Urinary bladder (tissue), 4 donors: ENCODE data around the gene FOXRED2. TPM values are rescaled to one million over a fixed set of nuclear protein-coding genes. Genes with fewer than 3 reads are reported as not detected.

Experiments used
- DNase-seq: peaks from one replicate; pipeline ENCODE4 v3.0.0-alpha.2; 2015; ENCODE audit errors: extremely low spot score
- H3K27ac ChIP-seq: one replicate; pipeline ENCODE4 v1.5.1; 2013; ENCODE audit warnings: low read depth, mild to moderate bottlenecking, moderate library complexity
- H3K36me3 ChIP-seq: one replicate; pipeline ENCODE4 v1.6.1; 2013; ENCODE audit warnings: mild to moderate bottlenecking, moderate library complexity; ENCODE audit not compliant: insufficient read depth
- H3K4me1 ChIP-seq: one replicate; pipeline ENCODE4 v1.6.1; 2013; ENCODE audit warnings: mild to moderate bottlenecking, moderate library complexity; ENCODE audit not compliant: insufficient read depth
- H3K4me3 ChIP-seq: one replicate; pipeline ENCODE4 v1.5.1; 2013; ENCODE audit warnings: low read depth, low read length
- WGBS: extraction: QIAGEN DNeasy Blood & Tissue Kit; methylation state at CpG from one replicate; pipeline ENCODE4 v1.1.7; 2013; 5-methylcytosine and 5-hydroxymethylcytosine counted together
- polyA plus RNA-seq: library from polyadenylated mRNA; stranded (reverse); fragments of 200-250 nt; gene quantifications from one replicate; pipeline ENCODE4 v1.2.3, GENCODE V29; 2013
- total RNA-seq: library from RNA; depleted of rRNA; stranded (reverse); fragments of >200 nt; gene quantifications from one replicate; pipeline ENCODE4 v1.2.3, GENCODE V29; 2014
- donor health status: healthy with polysubstance abuse.
- donor health status: healthy.

FOXRED2 gene
- total RNA-seq = 9.9 TPM
- polyA plus RNA-seq = 10.9 TPM

GRCh38 chr22:36506637-36507517 is at the start of gene FOXRED2:
FOXRED2 (minus strand) TSS chr22:36507040; CDS start chr22:36506422, 618 bp downstream.
- H3K4me3 ChIP-seq = peak within 1 kb of the TSS; percentile 62
- 4% methylated on average over 75 of the region's 75 CpGs for WGBS
- no peaks in the 10 kb centered on the region for H3K4me1 ChIP-seq
- DNase-seq = peak; percentile 46
- no peaks in the 10 kb centered on the region for H3K36me3 ChIP-seq
- no peak within 1 kb of the TSS for H3K27ac ChIP-seq

- 55% methylated on average over 5 of the region's 5 CpGs for WGBS
- Histone ChIP-seq H3K4me1 (no peaks in the 10 kb centered on the region), H3K4me3 (no peak overlapping the region), H3K27ac (no peak overlapping the region), H3K36me3 (no peaks in the 10 kb centered on the region)
- DNase-seq = no peak
Measured at GRCh38 chr22:36554098-36554497, 47.3 kb upstream of the FOXRED2 start.

GRCh38 chr22:36552289-36552688 is 45.4 kb upstream of the FOXRED2 start:
- no peaks in the 10 kb centered on the region for H3K36me3 ChIP-seq
- H3K4me1 ChIP-seq = no peaks in the 10 kb centered on the region
- no peak overlapping the region for H3K4me3 ChIP-seq
- 49% methylated on average over 1 of the region's 1 CpG for WGBS
- H3K27ac ChIP-seq = no peak overlapping the region
- DNase-seq = no peak

- no peak overlapping the region for H3K27ac ChIP-seq
- H3K4me3 ChIP-seq = no peak overlapping the region
- H3K4me1 ChIP-seq = no peaks in the 10 kb centered on the region
- 50% methylated on average over 13 of the region's 13 CpGs for WGBS
- H3K36me3 ChIP-seq = no peaks in the 10 kb centered on the region
- DNase-seq = no peak
Measured at GRCh38 chr22:36550701-36551495, 44.1 kb upstream of the FOXRED2 start.

GRCh38 chr22:36549033-36549432 is 42.2 kb upstream of the FOXRED2 start:
- 58% methylated on average over 5 of the region's 5 CpGs for WGBS
- Histone ChIP-seq H3K4me3 (no peak overlapping the region), H3K4me1 (no peaks in the 10 kb centered on the region), H3K36me3 (no peaks in the 10 kb centered on the region), H3K27ac (no peak overlapping the region)
- DNase-seq = no peak

GRCh38 chr22:36548606-36549005 is 41.8 kb upstream of the FOXRED2 start:
- 40% methylated on average over 14 of the region's 14 CpGs for WGBS
- Histone ChIP-seq H3K36me3 (no peaks in the 10 kb centered on the region), H3K27ac (no peak overlapping the region), H3K4me3 (no peak overlapping the region), H3K4me1 (no peaks in the 10 kb centered on the region)
- DNase-seq = no peak

- no peak for DNase-seq
- Histone ChIP-seq H3K36me3 (no peaks in the 10 kb centered on the region), H3K4me3 (no peak overlapping the region), H3K27ac (no peak overlapping the region), H3K4me1 (no peaks in the 10 kb centered on the region)
- 51% methylated on average over 6 of the region's 6 CpGs for WGBS
Measured at GRCh38 chr22:36546932-36547331, 40.1 kb upstream of the FOXRED2 start.

GRCh38 chr22:36546092-36546804 is 39.4 kb upstream of the FOXRED2 start:
- Histone ChIP-seq H3K36me3 (no peaks in the 10 kb centered on the region), H3K27ac (no peak overlapping the region), H3K4me1 (no peaks in the 10 kb centered on the region), H3K4me3 (no peak overlapping the region)
- DNase-seq = no peak
- 23% methylated on average over 23 of the region's 23 CpGs for WGBS

- no peak for DNase-seq
- Histone ChIP-seq H3K36me3 (no peaks in the 10 kb centered on the region), H3K4me3 (no peak overlapping the region), H3K27ac (no peak overlapping the region), H3K4me1 (no peaks in the 10 kb centered on the region)
- 88% methylated on average over 11 of the region's 11 CpGs for whole genome bisulfite sequencing
Measured at GRCh38 chr22:36544107-36544620, 37.3 kb upstream of the FOXRED2 start.

- Histone ChIP-seq H3K36me3 (no peaks in the 10 kb centered on the region), H3K4me1 (no peaks in the 10 kb centered on the region), H3K27ac (no peak overlapping the region), H3K4me3 (no peak overlapping the region)
- 35% methylated on average over 9 of the region's 9 CpGs for WGBS
- no peak for DNase-seq
Measured at GRCh38 chr22:36541831-36542411, 35.1 kb upstream of the FOXRED2 start.

- Histone ChIP-seq H3K4me1 (no peaks in the 10 kb centered on the region), H3K27ac (no peak overlapping the region), H3K4me3 (no peak overlapping the region), H3K36me3 (no peaks in the 10 kb centered on the region)
- no peak for DNase-seq
- 66% methylated on average over 12 of the region's 12 CpGs for WGBS
Measured at GRCh38 chr22:36540867-36541642, 34.2 kb upstream of the FOXRED2 start.

GRCh38 chr22:36538529-36538928 is 31.7 kb upstream of the FOXRED2 start:
- Histone ChIP-seq H3K27ac (no peak overlapping the region), H3K4me3 (no peak overlapping the region), H3K4me1 (no peaks in the 10 kb centered on the region), H3K36me3 (no peaks in the 10 kb centered on the region)
- DNase-seq = no peak
- 35% methylated on average over 7 of the region's 7 CpGs for WGBS
